Fibroblast of skin of scalp (primary cell): Measurements from ENCODE around the gene KRT16.
A peak's percentile ranks its signal among the peaks of the same experiment; 100 is the strongest.
"Not testable (repeated sequence)": the region's sequence is repeated elsewhere in the genome, so short reads cannot be mapped to it uniquely, and the experiment has no call there.

Source experiments
- DNase-seq: peaks from one replicate; pipeline ENCODE4 v3.0.0-alpha.2; 2013

KRT16 gene

DNA sequence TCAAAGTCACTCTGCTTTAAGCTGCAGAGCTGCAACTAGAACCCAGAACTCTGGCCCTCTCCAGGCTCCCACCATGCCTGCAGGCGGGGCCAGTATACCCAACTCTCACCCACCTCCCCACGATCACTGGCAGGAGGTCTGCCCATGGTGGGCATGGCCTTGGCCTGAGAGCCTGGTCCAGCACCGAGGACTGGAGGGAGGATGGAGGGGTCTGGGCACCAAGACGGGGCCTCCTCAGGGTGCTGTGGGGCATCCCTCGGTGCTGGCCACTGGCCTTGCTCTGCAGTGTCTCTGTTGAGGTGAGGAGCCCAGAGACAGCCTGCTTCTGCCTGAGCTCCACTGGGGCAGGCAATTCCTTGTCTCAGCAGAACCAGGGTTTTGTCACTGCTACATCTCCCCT is 1.5 kb upstream of the KRT16 start:
- no peak for DNase-seq

DNA sequence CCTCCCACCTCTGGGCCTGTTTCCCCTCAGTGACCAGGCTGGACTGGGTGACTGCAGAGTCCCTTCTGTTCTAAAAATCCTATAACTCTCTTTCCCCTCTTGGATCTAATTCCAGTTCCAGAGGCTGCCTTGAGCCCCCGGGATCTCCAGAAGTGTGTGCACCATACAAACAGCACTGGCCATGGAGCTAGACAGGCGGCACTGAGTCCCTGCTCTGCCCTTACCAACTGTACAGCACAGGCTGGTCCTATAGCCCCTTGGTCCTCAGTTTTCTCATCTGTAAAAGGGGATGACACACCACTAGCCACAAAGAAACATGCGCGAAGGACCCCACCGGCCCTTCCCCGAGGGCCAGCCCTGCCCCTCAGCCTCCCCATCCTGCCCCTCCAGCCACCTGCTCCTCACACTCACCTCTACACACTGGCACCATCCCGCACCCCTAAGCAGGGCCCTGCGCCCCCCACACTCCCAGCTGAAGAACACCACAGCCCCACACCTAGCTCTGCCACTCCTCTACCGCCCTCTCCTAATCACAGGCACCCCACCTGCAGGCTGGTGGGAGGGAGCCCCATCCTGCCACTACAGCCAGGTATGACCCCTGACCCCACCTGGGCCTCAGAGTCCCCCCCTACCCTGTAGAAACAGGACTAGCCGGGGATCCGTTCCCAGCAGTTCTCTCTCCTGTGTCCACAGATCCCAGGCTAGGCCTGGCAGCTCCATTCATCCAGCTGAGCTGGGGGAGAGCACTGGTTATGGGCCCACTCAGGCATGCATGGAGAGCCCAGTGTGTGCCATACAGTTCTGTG is 913 bp upstream of the KRT16 start:
- DNase-seq = no peak

DNA sequence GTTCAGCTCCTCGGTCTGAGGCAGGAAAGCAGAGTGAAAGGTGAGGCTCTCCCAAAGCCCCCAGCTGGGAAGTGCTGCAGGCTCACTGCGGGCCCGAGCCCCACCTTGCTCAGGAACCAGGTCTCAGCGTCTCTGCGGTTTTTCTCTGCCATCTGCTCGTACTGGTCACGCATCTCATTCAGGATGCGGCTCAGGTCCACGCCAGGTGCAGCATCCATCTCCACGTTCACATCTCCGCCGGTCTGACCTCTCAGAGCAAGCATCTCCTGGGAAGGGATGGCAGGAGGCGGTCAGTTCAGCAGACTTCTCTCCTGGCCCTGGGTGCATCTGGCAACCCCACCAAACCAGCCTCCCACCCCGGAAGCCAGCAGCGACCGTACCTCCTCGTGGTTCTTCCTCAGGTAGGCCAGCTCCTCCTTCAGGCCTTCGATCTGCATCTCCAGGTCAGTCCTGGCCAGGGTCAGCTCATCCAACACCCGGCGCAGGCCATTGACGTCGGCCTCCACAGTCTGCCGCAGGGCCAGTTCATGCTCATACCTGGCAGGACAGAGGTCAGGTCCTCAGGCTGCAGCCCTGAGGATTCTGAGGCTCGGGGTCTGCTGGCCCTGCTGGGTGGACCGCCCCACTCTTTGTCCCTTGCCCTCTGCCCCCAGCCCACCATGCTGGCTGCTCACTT is 1.5 kb downstream of the KRT16 start:
- DNase-seq = no peak

DNA sequence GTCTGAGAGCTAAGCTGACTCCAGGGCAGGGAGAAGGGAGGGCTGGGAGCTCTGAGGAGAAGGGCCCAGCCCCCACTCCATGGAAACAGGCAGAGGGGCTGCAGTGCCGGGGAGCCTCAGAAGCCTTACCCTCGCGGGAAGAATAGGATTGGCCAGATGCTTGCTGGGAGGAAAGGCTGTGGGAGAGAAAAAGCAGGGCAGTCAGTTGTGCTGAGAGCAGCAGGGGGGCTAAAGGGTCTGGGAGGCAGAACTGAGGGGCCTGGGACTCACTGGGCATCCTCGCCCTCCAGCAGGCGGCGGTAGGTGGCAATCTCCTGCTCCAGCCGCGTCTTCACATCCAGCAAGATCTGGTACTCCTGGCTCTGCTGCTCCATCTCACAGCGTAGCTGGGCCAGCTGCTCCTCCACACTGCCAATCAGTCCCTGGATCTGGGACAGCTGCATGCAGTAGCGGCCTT is 2.5 kb downstream of the KRT16 start:
- DNase-seq = not testable (repeated sequence)

DNA sequence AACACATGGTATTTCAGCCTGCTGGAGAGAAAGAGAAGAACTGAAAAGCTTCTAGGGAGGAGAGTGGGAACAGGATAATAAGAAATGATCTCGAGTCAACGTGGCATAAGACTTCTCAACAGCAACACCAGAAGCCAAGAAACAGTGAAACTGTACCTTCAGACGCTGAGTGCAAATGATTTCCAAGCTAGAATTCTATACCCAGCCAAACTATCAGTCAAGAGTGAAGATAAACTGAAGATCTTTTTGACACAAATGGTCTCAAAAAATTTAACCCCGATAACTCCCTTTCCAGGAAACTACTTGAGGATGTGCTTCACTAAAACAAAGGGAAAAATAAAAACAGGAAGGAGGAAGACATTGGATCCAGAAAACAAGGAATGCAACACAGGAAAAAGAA is 5.6 kb downstream of the KRT16 start:
- not testable (repeated sequence) for DNase-seq

DNA sequence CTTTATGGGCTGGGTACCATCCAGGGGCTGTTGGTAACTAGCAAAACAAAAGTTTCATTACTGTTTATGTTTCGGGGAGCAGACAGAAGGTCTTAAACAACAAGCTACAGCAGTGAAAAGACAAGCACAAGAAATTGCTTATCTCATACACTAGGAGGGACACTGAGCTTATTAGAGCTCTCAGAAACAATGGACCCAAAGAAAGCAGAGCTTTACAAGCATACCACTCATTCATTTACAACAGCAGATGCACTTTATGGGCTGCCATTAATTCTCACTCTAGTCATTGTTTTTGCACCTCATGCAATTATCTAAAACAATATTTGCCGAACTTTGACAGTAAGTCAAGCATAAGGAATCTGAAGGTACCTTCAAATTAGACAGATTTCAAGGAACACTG is 10.0 kb downstream of the KRT16 start:
- no peak for DNase-seq

DNA sequence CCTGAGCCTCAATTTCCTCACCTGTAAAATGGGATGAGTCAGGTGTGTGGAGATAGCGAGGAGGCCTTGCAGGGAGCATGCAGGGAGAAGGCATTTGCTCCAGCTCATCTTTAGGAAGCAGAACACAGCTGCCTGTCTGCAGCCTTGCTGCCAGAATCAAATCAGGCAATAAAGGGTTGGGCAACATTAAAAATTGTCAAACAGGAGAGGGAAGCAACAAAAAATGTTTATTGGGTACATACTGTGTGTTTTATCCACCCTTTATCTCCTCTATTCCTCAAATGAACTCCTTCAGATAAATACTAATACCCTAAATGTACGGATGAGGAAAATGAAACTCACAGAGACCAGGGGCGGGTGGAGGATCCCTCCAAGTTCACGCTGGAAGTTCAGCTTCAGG is 12.2 kb downstream of the KRT16 start:
- no peak for DNase-seq

DNA sequence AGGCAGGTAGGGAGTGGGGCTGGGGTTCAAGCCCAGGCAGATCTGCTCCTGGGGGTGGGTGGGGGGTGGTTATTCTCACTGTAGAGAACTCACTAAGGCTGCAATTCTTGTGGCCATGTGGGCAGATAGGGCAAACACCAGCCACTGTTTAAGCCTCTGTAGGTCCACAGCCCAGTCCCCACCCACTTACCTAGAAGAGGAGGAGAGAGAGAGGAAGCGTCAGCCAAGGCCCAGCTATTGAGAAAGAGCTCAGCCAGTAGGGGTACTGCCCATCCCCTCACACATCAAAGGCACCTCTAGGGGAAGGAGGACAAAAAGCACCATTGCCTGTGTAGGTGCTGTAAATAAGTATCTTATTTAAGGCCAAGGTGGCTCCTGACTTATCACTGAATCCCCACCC is 12.9 kb downstream of the KRT16 start:
- DNase-seq = no peak

DNA sequence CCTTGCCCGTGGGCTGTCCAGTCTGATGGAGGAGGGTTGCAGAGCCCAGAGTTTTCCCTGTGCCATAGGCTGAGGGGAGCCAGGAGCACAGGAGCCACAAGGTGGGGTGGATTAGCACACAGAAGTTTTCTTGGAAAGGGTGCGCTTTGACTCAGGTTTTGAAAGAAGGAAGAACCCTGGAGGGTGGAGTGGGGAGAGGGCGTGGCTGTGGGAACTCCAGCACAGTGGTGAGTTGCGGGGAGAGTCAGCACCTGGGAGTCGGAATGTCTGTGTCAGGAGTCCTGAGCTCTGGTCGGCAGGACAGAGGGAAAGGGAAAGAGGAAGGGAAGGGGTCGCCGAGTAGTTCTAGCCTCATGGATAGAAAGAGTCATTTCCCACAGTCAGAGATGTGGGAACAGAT is 17.0 kb downstream of the KRT16 start:
- DNase-seq = no peak

DNA sequence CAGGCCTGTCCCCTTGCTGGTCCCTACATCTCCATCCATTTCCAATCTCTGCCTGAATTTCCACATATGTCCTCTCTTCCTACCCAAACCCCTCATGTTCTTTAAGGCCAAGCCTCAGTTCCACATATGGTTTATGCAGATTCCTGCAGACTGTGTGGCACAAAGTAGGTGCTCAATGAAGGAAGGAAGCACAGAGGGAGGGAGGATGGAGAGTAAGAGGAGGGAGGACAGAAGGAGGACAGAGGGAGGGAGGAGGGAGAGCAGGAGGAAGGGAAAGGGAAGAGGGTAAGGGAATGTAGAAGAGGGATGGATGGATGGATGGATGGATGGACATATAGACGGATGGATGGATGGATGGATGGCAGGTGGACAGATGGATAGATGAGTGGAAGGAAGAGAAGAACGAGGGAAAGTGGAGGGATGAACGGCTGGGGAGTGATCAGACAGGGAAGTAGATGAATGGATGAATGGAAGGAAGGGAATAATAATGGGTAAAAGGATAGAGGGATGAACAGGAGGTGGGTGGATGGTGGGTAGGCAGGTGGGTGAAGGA is 18.1 kb downstream of the KRT16 start:
- DNase-seq = no peak

DNA sequence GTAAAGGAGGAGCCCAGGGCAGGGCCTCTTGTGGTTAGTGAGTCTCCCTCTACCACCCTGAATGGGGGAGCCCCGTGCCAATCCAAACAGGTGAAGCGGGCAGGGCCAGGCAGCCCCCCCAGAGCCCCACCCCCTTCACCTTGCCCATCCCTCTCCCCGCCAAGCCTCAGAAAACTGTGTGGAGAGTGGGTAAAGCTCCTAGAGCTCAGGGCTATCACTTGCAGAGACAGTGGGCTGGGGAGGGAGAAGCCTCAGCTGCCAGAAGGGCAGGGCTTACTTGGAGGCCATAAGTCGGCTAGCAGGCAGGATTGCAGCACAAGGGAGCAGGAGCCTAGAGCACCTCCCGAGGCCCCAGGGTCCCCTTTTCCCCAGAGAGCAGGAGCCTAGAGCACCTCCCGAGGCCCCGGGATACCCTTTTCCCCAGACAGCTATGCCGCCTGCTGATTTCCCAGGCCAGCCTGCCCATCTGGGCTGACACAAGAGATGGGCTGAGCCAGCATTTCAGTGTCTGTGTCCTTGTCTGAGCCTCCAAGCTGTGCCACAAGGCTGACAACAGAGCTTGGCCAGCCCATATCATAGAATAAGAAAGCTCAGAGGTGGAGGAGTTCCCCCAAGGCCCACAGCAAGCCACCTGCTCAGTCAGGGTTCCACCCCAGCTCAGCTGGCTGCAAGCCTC is 19.1 kb downstream of the KRT16 start:
- no peak for DNase-seq

DNA sequence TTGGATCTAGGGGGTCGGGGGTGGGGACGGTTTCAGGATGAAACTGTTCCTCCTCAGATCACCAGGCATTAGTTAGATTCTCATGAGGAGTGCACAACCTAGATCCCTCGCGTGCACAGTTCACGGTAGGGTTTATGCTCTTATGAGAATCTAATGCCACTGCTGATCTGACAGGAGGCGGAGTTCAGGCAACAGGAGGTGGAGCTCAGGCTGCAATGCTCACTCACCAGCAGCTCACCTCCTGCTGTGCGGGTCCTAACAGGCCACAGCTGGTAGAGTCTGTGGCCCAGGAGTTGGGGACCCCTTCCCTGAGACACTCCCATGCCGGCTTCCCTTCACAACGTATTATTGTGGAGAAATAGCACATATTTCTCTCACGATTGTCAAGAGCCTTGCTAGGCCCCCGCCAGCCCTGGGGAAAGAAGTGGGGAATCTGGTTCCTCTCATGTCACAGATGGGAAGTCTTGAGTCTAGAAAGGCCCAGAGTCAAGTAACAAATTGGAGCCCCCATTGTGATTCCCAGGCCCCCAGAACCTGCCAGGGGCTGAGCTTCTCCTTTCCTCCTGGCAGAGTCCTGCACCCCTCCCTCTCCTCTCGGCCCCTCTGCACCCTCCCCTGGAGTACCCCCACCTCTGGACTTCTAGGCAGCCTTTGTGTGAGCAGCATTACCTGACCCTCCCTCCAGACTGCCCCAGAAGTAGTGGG is 19.8 kb downstream of the KRT16 start:
- DNase-seq = no peak

DNA sequence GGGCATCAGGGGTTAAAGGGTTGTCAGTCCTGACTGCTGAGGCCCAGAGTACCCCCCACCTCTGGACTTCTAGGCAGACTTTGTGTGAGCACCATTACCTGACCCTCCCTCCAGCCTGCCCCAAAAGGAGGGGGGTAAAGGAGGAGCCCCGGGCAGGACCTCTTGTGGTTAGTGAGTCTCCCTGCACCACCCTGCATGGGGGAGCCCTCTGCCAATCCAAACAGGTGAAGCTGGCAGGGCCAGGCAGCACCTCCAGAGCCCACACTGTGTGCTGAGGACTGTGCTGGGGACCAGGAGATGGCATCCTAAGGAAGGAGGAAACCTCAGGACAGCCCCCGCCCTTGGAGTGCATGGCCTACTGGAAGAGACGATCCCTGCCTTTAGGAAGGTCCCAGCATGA is 23.3 kb downstream of the KRT16 start:
- no peak for DNase-seq

DNA sequence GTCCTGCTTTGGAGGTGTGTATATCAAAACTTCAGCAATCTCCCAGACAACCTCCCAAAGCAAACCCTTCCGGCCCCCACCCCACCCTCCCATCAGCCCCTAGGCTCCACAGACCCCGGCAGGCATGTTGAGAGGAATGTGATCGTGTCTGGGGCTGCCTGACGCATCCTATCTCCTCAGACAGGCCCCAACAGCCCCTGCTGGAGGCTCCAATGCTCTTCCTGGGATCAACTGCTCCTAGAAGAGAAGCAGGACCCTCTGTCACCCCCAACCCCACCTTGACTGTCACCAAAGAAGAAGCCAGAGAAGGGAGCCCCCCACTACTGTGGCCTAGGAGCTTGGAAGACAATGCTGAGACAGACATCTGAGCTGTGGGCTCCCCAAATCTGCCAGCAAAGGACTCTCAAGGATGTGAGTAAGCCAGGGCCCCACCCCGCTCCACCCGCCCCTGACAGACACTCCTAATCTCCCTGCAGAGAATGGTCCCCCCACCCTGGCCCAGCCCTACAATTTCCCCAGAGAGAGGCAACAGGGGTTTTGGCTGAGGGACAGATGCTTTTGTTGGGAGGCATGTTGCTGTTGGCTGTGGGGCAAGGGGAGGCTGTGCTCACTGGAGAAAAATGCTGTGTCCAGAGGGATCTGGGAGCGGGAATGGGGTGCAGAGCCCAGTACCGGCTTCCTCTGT is 24.3 kb downstream of the KRT16 start:
- DNase-seq = peak; percentile 64

DNA sequence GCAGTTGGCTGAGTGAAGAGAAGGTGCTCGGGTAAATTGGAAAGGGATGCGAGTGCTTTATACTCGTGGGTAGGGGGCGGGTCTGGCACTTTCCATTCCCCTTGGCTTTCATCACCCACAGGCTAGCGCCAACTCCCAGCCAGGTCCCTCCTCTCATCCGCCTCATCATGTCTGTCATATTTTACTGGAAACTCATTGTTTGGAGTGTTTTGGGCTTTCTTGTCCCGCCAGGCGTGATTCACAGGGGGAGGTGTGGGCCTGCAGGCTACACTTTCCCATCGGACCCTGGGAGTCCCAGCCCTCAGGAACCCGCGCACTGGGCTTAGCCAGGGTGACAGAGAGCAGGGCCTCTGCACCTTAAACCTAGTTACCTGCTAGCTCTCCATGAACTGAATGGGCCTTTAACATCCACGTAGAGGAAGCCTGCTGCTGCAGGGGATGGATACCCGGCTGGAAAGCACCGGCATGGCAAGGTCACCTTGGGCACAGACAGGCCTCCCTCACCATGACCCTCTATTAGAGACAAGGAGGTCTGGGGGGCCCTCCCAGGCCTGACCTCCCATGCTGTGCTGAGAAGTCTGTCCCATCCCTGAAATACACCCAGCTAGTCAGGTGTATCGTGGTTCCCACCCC is 25.6 kb downstream of the KRT16 start, which contains the start of gene KRT14:
KRT14 (minus strand) TSS at position 33 of the 633 bp plus-strand sequence. CDS start 61 bp downstream, outside the sequence.
- peak; percentile 28 for DNase-seq

DNA sequence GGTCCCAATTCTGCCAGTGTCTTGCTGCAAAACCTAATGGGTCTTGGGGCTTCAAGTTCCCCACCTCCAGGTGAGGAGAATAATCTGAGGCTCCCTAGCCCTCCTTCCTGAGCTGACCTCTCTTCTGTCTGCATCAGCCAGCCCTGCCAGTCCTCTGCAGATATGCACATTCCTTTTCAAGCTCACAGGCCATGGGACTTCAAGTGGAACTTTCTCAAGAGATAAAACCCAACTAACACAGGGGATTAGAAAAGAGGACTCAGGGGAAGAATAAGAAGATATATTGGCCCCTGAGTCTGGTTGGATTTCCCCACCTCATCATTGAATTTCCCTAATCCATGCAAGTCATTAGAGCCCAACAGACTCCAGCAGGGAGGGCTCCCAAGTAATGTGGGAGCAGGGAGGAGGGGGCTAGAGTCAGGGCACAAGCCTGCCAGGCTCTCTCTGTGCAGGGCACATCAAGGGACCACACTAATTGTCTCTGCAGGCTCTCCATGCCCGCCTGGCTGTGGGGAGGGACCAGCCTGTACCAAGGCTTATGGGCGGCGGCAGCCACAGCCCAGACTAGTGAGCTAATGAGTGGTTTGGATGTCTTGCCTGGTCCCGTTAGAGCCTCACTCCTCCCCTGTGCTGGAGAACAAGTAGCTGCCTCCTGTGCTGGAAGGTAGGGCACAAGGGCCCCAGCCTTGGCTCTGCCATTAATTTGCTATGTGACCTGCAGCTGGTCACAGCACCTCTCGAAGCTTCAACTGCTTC is 27.1 kb downstream of the KRT16 start:
- no peak for DNase-seq

DNA sequence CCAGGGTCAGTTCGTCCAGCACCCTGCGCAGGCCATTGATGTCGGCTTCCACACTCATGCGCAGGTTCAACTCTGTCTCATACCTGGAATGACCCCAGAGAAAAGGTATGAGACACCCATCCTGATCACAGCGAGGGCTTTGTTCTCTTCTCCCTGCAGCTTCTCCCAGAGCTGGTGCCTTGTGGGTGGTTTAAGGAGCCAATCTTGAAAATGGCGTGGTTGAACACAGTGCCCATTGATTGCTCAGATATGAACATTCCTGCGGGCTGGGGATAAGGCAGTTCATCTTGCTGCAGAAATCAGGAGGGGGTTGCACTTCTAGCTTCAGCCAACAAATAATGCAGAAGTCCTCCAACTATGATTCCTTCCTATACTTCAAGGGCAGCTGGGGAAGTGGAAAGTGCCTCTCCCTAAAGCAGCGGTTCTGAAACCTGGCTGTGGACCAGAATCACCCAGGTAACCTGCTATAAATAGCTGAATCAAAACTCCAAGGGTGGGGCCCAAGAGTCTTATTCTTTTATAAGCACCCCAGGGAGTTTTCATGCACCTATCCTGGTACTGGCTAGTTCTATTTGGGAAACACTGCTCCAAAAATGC is 28.1 kb downstream of the KRT16 start:
- DNase-seq = not testable (repeated sequence)

DNA sequence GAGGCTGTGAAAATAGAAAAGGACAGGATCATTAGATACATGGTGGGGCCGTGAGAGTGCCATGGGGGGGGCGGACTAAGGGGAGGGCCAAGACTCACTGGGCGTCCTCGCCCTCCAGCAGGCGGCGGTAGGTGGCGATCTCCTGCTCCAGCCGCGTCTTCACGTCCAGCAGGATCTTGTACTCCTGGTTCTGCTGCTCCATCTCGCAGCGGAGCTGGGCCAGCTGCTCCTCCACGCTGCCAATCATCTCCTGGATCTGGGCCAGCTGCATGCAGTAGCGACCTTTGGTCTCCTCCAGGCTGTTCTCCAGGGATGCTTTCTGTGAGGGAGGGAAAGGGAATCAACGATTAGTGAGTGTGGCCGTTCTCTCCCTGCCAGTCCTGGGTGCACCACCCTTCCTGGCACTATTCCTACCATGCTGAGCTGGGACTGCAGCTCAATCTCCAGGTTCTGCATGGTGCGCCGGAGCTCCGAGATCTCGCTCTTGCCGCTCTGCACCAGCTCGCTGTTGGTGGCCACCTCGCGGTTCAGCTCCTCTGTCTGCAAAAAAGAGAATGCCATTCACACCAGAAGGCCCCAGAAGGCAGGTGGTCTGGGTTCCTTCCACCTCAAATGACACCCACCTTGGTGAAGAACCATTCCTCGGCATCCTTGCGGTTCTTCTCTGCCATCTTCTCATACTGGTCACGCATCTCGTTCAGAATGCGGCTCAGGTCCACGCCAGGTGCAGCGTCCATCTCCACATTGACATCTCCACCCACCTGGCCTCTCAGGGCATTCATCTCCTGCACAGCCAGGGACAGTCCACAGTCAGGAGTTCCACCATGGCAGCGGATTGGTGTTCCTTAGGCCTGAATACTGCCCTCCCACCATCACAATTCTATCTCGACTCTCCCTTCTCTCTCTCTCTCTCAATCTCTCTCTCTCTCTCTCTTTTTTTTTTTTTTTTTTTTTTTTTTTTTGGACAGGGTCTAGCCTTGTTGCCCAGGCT is 29.1 kb downstream of the KRT16 start:
- no peak for DNase-seq
